CD4-positive, alpha-beta T cell treated with Interleukin-21 for 1 hour (primary cell): ENCODE measurements around the gene TMEM86A.
"Not testable (repeated sequence)": the region's sequence is repeated elsewhere in the genome, so short reads cannot be mapped to it uniquely, and the experiment has no call there.

Source experiments
- DNase-seq: peaks from one replicate; pipeline ENCODE4 v3.0.0-alpha.2; 2020

The TMEM86A gene, protein sequence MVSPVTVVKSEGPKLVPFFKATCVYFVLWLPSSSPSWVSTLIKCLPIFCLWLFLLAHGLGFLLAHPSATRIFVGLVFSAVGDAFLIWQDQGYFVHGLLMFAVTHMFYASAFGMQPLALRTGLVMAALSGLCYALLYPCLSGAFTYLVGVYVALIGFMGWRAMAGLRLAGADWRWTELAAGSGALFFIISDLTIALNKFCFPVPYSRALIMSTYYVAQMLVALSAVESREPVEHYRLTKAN

DNA sequence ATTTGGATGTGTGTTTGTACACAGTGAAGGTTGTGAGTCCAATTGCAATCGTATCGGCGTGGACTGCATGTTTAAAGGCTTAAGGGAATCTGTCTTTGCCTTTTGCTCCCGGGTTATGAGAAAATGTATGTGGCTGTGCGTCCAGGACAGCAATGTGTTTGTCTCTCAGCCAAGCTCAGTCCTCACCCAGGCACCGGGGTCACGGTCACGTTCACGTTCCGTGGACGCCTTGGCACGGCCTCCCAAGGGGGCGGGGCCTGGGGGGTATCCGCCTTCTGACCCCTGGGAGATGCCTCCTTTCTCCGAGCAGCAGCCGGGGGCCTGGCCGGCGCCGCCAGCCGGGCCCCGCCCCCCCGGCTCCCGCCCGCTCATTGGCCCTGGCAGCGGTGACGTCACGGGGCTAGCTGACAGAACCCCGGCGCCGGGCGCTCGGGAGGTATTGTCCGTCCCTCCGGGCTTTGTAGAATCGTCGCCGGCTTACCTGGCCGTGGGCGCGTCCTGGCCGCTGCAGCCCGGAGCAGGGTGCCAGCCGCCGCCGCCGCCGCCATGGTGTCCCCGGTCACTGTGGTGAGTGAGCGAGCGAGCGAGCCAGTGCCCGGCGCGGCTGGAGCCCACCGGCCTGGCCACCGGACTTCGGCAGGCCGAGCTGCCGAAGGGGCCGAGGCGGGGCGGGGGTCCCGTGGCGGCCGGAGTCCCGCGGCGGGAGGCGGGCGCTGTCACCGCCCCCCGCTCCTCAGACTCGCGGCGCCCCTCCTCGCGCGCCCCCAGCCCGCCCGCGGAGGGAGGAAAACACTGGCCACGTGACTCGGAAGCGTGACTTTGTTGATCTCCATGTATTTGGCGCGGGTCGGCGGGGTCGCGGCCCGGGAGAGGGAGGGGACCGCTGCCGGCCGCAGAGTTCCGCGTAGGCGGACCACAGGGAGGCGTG lies at the start of gene TMEM86A:
Gene TMEM86A (plus strand): TSS at position 439 of the 928 bp plus-strand sequence. CDS start 108 bp downstream, at position 547.
- peak; percentile 96 for DNase-seq

DNA sequence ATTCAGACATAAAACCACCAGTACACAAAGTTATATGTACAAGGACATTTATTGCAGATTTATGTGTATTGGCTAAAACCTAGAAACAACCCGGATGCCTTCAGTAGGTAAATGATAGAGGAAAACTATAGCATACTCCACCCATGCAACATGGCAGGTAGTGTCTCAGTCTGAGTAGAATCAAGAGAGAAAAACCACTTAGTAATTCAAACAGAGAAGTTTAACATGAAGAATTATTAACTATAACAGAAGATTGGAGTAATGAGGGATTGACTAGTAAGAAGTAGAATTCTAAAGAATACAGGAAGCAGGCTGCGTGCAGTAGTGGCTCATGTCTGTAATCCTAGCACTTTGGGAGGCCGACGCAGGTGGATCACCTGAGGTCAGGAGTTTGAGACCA lies 48.2 kb upstream of the TMEM86A start:
- DNase-seq, result no peak

DNA sequence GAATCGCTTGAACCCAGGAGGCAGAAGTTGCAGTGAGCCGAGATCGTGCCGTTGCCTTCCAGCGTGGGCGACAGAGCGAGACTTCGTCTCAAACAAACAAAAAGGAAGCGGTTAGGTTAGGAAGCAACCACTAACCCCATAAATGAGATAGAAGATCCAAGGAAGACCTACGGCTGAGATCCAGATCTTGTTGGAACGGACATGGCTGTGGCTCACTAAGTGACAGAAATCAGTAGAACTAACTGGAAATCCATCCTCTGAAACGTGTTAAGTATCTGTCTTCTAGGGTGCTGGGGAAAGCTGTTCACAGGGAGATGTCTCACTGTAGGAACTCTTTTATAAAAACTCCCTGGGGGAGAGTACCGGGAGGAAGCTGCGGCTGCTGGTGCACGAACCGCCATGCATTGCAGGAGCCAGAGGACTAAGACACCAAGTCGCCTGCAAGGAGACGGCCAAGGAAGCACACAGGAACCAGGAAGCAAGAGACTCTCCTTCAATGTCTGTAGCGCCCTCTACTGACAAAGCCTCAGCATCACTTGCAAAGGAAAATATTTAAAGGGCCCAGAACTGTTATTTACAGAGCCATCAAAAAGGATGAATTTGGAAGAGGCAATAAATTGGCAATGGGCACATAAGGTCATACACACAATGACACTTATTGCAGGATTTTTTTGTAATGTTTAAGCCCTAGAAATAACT lies 47.6 kb upstream of the TMEM86A start:
- peak; percentile 66 for DNase-seq

DNA sequence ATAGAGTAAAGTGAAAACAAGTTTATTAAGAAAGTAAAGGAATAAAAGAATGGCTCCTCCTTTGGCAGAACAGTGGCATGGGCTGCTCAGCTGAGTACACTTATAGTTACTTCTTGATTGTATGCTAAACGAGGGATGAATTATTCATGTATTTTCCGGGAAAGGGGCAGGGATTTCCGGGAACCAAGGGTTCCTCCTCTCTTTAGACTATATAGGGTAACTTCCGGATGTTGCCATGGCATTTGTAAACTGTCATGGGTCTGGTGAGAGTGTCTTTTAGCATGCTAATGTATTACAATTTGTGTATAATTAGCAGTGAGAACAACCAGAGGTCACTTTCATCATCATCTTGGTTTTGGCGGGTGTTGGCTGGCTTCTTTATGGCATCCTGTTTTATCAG lies 40.9 kb upstream of the TMEM86A start:
- no peak for DNase-seq

DNA sequence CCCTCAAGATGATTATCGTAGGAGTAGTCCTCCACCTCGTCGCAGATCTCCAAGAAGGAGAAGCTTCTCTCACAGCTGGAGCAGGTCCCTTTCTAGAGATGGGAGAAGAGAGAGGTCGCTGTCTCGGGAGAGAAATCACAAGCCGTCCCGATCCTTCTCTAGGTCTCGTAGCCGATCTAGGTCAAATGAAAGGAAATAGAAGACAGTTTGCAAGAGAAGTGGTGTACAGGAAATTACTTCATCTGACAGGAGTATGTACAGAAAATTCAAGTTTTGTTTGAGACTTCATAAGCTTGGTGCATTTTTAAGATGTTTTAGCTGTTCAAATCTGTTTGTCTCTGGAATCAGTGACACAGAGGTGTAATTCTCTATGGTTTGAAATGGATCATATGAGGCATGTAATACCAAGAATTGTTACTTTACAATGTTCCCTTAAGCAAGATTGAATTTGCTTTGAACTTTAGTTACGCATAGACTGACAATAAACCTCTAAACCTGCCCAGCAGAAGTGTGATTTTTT lies 33.2 kb upstream of the TMEM86A start:
- DNase-seq, result not testable (repeated sequence)

DNA sequence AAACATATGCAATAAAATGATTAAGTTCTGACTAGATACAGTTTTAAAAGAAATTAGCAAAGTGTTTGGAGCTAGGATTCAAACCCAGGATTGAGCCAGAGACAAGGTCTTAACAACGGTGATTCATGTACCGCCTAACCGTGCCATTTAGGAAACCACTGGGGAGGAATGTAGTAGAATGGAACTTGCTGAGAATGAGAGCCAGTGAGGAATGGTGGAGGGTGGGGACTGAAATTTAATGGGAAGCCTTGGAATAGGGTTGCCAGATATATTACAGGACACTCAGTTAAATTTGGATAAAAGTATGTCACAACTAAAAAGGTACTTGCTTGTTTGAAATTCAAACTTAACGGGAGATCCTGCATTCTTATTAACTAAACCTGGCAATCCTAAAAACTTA lies 30.4 kb upstream of the TMEM86A start:
- no peak for DNase-seq

DNA sequence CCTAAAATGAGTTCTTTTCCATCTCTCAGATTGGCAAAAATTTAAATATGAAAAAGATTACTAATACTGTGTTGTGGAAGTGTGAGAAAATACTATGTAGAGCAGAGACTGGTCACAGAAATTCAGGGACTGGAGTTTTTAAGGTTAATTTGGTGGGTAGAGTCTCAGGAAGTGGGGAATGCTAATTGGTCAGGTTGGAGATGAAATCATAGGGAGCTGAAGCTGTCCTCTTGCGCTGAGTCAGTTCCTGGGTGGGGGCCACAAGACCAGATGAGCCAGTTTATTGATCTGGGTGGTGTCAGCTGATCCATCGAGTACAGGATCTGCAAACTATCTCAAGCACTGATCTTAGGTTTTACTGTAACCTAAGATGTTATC lies 29.4 kb upstream of the TMEM86A start:
- DNase-seq, result peak; percentile 35

DNA sequence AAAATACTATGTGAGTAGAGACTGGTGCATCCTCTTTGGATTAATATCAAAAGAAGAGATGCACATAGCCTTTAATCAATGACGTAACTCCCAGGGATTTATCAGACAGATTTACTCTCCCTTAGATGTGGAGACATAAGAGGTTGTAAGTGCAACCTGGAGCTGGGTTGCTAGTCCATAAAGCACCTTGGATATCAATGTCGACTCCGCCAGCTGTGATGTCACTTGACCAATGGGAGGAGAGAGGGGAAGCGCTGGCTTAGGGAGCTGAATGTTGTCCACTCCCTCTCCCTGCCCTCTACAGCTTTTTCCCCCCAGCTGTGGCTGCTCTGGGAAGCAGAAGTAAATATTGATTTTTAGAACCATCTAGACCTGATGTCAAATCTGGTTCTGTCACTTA lies 28.9 kb upstream of the TMEM86A start:
- no peak for DNase-seq

DNA sequence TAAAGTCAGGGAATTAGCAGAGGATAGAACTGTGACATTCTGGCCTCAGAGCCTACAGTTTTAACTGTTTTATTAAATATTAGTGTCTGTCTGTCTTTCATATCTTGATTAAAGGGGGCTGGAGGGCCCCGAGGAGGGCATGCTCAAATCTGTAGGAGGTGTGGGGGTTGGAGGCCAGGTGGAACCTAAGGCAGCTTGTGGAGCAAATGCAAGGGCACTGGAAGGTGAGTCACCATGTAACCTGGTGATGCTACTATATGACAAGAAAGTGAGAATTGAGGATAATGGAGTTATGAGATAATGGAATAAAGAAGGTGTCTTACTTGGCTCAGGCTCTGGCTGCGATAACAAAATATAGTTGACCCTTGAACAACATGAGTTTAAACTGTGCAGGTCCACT lies 27.3 kb upstream of the TMEM86A start:
- DNase-seq, result no peak

DNA sequence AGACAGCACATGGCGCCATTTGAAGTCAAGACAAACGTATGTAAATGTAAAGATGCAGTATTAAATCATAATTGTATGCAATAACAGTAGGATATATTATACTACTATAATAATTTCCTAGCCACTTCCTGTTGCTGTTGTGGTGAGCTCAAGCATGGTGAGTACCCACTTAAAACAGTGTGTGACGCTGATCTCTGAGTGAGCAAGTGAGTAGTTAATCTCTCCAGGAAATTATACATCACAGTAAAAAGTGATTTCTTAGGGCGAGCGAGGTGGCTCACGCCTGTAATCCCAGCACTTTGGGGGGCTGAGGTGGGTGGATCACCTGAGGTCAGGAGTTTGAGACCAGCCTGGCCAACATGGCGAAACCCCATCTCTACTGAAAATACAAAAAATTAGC lies 26.4 kb upstream of the TMEM86A start:
- DNase-seq, result peak; percentile 75

DNA sequence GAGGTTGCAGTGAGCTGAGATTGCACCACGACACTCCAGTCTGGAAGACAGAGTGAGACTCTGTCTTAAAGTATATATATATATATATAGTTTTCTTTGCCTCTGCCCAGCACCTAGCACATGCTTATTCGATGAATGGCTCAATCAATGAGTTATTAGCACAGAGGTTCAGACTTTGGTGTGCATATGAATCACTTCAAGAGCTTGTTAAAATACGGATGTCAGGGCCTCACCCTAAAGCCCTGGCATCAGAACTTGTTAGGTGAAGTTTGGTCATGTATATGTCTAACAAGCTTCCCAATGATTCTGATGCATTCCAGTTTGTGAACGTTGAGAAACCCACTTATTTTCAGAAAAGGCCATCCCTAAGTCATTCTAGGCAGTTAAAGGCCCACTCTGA lies 21.8 kb upstream of the TMEM86A start:
- no peak for DNase-seq

DNA sequence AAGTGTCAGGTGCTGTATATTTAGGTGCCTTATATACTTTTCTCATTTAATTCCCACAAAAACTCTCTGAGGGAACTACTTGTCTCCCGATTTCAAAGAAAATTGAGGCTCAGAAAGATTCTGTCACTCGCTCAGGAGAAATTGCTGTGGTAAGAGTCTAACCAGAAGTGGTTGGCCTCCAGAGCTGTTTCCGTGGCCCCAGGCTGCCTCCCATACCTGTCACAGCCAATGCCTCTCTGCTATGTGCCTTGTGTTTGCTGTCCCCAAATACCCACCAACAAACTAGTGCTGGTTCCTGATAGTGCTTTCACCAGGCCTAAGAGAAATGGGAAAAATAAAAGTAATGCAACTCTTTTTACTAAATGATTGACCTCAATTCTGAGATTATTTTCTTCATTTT lies 21.0 kb upstream of the TMEM86A start:
- DNase-seq, result no peak

DNA sequence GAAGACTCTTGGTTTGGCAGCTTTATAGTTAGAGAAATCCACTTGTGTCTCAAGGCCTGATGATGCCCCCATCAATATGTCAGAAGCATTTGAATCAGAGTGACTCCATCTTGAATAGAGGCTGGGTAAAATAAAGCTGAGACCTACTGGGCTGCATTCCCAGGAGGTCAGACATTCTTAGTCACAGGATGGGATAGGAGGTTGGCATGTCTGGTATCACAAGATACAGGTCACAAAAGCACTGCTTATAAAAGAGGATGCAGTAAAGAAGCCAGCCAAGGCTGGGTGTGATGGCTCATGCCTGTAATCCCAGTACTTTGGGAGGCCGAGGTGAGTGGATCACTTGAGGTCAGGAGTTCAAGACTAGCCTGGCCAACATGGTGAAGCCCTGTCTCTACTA lies 16.6 kb upstream of the TMEM86A start:
- not testable (repeated sequence) for DNase-seq

DNA sequence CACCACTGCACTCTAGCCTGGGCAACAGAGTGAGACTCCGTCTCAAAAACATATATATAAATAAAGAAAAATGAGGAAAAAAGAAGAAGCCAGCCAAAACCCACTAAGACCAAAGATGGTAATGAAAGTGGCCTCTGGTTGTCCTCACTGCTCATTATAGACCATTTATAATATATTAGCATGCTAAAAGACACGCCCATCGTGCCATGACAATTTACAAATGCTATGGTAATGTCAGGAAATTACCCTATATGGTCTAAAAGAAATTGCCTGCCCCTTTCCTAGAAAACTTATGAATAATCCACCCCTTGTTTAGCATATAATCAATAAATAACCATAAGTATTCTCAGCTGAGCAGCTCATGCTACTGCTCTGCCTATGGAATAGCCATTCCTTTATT lies 16.1 kb upstream of the TMEM86A start:
- no peak for DNase-seq

DNA sequence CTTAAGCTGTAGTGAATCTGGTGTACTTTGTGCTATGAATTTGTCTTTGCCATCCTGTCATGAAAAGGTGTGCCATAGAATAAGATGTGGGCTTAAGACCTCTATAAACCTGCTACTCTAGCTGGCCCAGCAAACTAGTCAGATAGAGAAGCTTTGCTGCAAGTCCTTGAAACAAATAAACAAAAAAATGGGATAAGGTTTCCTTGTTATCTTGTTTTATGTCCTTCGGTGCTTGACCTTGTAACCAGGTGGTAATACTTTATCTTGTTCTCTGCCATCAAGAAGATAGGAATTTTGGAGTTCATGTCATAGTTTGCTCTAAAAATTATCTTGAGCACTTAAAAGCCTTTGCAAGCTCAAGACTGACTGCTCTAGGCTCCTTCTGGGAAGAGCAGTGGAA lies 14.3 kb upstream of the TMEM86A start:
- DNase-seq, result no peak

DNA sequence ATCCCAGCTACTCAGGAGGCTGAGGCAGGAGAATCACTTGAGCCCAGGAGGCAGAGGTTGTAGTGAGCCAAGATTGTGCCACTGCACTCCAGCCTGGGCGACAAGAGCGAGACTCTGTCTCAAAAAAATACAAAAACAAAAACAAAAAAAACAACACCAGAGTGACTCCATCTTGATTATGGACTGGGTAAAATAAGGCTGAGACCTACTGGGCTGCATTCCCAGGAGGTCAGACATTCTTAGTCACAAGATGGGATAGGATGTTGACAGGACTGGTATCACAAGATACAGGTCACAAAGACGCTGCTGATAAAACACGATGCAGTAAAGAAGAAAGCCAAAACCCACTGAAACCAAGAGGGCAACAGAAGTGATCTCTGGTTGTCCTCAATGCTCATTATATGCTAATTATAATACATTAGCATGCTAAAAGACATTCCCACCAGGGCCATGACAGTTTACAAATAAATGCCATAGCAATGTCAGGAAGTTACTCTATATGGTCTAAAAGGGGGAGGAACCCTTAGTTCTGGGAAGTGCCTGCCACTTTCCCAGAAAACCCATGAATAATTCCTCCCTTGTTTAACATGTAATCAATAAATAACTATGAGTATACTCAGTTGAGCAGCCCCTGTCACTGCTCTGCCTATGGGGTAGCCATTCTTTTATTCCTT lies 7.0 kb upstream of the TMEM86A start:
- not testable (repeated sequence) for DNase-seq

DNA sequence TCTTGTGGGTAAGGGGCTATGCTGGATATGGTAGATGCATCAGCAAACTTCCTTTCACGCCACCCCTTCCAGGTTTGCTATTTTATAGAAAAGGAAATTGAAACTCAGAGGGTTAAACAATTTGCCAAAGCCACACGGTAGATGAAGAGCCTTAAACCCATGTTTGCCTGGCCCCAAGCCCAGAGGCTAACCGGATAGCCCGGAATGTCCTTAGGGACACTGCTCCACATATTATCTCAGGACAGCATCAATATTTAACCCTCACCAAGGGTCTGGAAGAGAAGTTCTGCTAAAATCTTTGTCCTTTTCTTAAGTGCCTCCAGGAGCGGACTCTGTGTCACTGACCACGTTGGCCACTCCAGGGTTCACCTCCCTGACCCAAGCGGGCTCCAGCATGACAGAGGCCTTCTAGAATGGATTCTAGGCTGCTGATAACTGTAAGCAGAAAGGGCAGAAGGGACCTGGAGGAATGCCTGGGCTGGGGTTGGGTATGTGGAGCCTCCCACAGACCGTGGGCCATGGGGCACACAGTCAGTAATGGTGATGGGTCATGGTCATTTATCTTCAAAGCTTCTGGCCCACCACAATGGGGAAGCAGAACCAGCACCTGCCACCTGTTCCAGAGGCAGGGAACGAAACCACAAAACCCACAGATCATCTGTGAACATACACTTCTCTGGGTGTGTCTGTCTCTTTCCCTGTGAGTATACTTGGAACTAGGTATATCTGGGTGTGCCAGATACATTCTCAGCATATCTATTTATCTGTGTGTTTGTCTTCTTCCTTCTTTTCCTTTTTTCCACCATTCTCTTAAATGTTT lies 5.4 kb upstream of the TMEM86A start:
- DNase-seq, result no peak

DNA sequence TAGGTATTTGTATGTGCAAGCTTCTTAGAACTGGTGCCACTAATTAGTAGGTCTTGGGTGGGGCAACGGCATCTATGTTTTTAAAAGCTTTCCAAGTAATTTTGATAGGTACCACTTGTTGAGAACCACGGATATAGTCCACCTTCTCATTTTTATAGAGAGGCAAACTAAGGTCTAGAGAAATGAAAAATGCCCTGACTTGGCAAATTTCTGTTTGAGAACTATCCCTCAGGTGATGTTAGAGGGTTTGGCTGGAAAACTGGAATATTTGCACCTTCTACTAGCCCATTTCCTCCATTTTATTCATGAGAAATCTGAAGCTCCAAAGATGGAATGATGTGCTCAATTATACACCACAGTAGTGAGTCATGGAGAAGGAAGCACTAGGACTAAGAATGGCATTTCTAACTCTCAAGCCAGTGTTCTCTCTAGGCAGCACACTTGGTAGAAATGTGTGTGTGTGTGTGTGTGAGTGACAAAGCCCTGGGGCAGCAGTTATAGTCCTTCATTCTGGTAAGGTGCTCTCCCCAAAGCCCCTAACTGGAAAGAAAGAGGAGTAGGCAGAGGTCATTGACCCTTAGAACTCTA lies 1.8 kb upstream of the TMEM86A start:
- no peak for DNase-seq

DNA sequence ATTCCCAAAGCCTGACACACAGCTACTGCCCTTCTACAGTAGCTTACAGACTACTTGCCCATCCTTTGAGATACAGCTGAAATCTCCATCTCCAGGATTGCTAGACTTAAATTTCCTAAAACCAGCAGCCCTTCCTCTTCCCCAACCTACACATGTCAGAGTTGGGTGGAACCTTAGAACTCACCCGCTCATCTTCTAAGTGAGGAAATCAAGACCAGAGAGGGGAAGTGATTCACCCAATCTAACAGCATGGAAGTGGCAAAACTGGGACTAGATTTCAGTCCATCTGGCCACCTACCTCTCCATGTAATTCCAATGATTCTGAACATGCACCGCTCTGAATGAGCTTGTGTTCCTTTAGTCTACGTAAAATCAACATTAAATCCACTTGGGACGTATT lies 1.0 kb upstream of the TMEM86A start:
- DNase-seq, result no peak

DNA sequence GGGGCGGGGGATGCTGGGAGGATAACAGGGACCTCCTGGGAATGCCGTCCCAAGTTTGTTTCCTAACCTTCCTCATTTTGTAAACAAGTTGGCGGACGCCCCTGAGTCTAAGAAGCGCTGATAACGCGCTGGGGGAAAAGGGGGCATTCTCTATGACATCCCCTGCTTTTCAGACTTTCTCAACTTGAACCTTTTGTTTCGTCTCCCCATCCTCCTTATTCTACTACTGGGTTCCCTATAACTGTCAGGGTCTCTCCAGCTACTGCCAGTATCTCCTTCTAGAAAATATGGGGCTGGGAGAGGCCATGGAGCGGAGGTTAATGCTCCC lies 654 bp downstream of the TMEM86A start:
- no peak for DNase-seq

DNA sequence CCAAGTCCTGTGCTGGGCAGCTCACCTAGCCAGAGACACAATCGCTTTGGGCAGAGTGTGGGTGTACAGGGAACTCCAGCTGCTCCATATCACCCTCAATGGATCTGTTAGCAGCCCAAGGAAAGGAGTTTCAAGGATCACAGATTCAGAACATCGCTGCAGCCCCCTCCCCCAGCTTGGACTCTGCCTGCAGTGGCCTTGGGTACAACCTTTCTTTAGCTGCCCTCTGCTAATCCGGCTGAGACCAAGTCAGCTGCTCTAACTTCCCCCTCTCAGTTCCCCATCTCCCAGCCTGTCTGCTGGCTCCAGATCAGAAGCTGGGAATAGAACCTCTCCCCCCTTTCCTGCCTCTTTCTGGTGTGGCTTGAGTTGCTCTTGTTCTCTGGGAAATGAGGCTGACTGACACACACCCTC lies 1.3 kb downstream of the TMEM86A start:
- DNase-seq, result no peak

DNA sequence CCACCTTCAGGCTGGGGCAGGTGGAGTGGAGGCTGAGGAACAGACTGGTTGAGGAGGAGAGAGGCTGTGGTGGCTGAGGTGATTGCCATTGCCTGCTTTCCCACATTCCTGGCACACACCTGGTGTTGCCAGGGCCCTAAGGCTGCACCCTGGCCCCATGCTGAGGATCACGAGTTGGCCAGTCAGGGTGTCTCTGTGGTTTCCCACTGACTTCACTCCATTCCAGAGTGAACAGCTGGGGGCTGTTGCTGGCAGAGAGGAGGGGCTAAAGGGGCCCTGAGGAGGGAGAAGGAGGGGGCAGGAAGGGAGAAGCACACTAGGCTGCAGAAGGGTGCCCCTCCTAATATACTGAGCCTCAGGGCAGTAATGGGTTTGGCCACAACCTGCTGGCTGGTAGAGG lies 1.8 kb downstream of the TMEM86A start:
- DNase-seq, result no peak
